PC-9 (cell line): ENCODE data around the gene SESN1. TPM values are rescaled to one million over a fixed set of nuclear protein-coding genes. Genes with fewer than 3 reads are reported as not detected.
"Not testable (repeated sequence)": the region's sequence is repeated elsewhere in the genome, so short reads cannot be mapped to it uniquely, and the experiment has no call there.

ENCODE experiments used
- BruUV-seq: library from RNA; stranded (reverse); fragments of 400-500 nt; replicated peaks from 2 replicates; lab custom pipeline; 2021; lab: Mats Ljungman, UMichigan
- CTCF ChIA-PET: fragments of 300-600 bp; sonication (Branson Sonifier 250); formaldehyde crosslinking; loops from one replicate; lab custom pipeline; 2022; ENCODE audit warnings: antibody characterized with exemption; lab: Charles Lee
- POLR2A ChIA-PET: fragments of 300-600 bp; sonication (Branson Sonifier 250); formaldehyde crosslinking; loops from one replicate; lab custom pipeline; 2022; ENCODE audit warnings: antibody characterized with exemption; ENCODE audit not compliant: unreplicated experiment; lab: Charles Lee
- DNase-seq, 2 experiments: peaks; one replicate each; pipeline versions ENCODE4 v3.0.0 to v3.0.0-alpha.2; 2015 to 2022; ENCODE audit warnings: mixed read lengths in 1 of 2
- H2AFZ ChIP-seq: fragments of 200-600 bp; sonication (generic); 2 replicates; pipeline ENCODE4 v1.8.1; 2017; ENCODE audit warnings: antibody characterized with exemption
- H3F3A ChIP-seq: fragments of 200-600 bp; sonication (generic); 2 replicates; pipeline ENCODE4 v1.8.1; 2017; ENCODE audit warnings: antibody characterized with exemption, mild to moderate bottlenecking, low read depth; ENCODE audit not compliant: insufficient read depth
- H3K27ac ChIP-seq: fragments of 200-600 bp; sonication (generic); 2 replicates; pipeline ENCODE4 v1.6.1; 2016; ENCODE audit warnings: mixed run types
- H3K27me3 ChIP-seq: fragments of 200-600 bp; sonication (generic); 2 replicates; pipeline ENCODE4 v1.6.1; 2016; ENCODE audit warnings: low read depth, mixed run types; ENCODE audit not compliant: insufficient read depth
- H3K36me3 ChIP-seq: fragments of 200-600 bp; sonication (generic); 2 replicates; pipeline ENCODE4 v1.6.1; 2016; ENCODE audit warnings: low read depth, mixed run types
- H3K4me1 ChIP-seq: fragments of 200-600 bp; sonication (generic); replicated peaks from 2 replicates; pipeline ENCODE4 v1.6.1; 2016; ENCODE audit warnings: mixed run types; ENCODE audit not compliant: insufficient read depth
- H3K4me2 ChIP-seq: fragments of 200-600 bp; sonication (generic); 2 replicates; pipeline ENCODE4 v1.6.1; 2017; ENCODE audit warnings: mixed run types
- H3K4me3 ChIP-seq: fragments of 200-600 bp; sonication (generic); 2 replicates; pipeline ENCODE4 v1.6.1; 2016; ENCODE audit warnings: mixed run types
- H3K79me2 ChIP-seq: fragments of 200-600 bp; sonication (generic); 2 replicates; pipeline ENCODE4 v1.6.1; 2017; ENCODE audit warnings: low read depth, mixed run types
- H3K9me2 ChIP-seq: fragments of 200-600 bp; sonication (generic); 2 replicates; pipeline ENCODE4 v1.8.1; 2017; ENCODE audit warnings: mild to moderate bottlenecking; ENCODE audit not compliant: insufficient read depth
- H3K9me3 ChIP-seq: fragments of 200-600 bp; sonication (generic); 2 replicates; pipeline ENCODE4 v1.8.1; 2016; ENCODE audit warnings: low read depth; ENCODE audit not compliant: insufficient read depth
- H4K20me1 ChIP-seq: fragments of 200-600 bp; sonication (generic); 2 replicates; pipeline ENCODE4 v1.8.1; 2017; ENCODE audit not compliant: insufficient read depth
- CTCF ChIP-seq: fragments of 200-600 bp; sonication (generic); conservative IDR thresholded peaks from 2 replicates; pipeline ENCODE4 v1.6.1; 2017; ENCODE audit warnings: mixed run types, antibody characterized with exemption, mild to moderate bottlenecking, moderate library complexity
- EZH2 ChIP-seq: fragments of 200-600 bp; sonication (generic); IDR thresholded peaks from 2 replicates; pipeline ENCODE4 v1.8.0; 2017; ENCODE audit warnings: antibody characterized with exemption, low read depth
- intact Hi-C: fragments of 100-400 bp; cut with micrococcal nuclease; formaldehyde crosslinking; loops from one replicate; pipeline ENCODE4 v1.10.0; 2022; ENCODE audit not compliant: unreplicated experiment
- total RNA-seq: library from RNA; stranded (reverse); gene quantifications from 2 replicates; pipeline ENCODE4 v1.2.3, GENCODE V29; 2021

SESN1 gene
- total RNA-seq, 1 experiment from 2014 or later, result 6.5 TPM

GRCh38 chr6:109117346-109118035, 22.8 kb upstream of the SESN1 start:
- H4K20me1 ChIP-seq, result no peaks in the 10 kb centered on the region
- H3K9me2 ChIP-seq, result no peaks in the 10 kb centered on the region
- H3F3A ChIP-seq, result no peaks in the 10 kb centered on the region
- H3K9me3 ChIP-seq, result no peaks in the 10 kb centered on the region
- no peak overlapping the region for H3K4me3 ChIP-seq
- H3K79me2 ChIP-seq, result no peaks in the 10 kb centered on the region; the same call in 1 of the 2 replicates
- no peaks in the 10 kb centered on the region for H3K4me1 ChIP-seq
- no peaks in the 10 kb centered on the region for H3K36me3 ChIP-seq
- ChIA-PET CTCF (interaction anchor here (0.6 kb wide), 1 partner anchor 1785 kb away, joined by 5 read pairs; no protein-coding TSS in a partner anchor), POLR2A (no interaction called here)
- intact Hi-C loops, result no loop called here
- H3K27ac ChIP-seq, result no peak overlapping the region
- no peak overlapping the region for H2AFZ ChIP-seq
- no peak for DNase-seq
- H3K27me3 ChIP-seq, result no peaks in the 10 kb centered on the region
- TF ChIP-seq CTCF (no peak), EZH2 (no peak)
- no TSS peak for BruUV-seq
- no peak overlapping the region for H3K4me2 ChIP-seq

GRCh38 chr6:109112663-109113062, 18.0 kb upstream of the SESN1 start:
- H4K20me1 ChIP-seq, intact Hi-C loops, H3F3A ChIP-seq, H3K27ac ChIP-seq, H3K4me1 ChIP-seq, DNase-seq, H3K79me2 ChIP-seq, H2AFZ ChIP-seq, POLR2A ChIA-PET, H3K9me3 ChIP-seq, CTCF ChIA-PET, H3K4me3 ChIP-seq, H3K9me2 ChIP-seq, BruUV-seq, H3K27me3 ChIP-seq, H3K36me3 ChIP-seq, H3K4me2 ChIP-seq: not testable (repeated sequence)

DNA sequence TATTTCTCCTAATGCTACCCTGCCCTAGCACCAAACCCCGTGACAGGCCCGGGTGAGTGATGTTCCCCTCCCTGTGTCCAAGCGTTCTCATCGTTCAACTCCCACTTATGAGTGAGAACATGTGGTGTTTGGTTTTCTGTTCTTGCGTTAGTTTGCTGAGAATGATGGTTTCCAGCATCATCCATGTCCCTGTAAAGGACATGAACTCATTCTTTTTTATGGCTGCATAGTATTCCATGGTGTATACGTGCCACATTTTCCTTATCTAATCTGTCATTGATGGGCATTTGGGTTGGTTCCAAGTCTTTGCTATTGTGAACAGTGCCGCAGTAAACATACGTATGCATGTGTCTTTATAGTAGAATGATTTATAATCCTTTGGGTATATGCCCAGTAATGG, 15.0 kb upstream of the SESN1 start:
- H3K79me2 ChIP-seq, POLR2A ChIA-PET, H3K4me3 ChIP-seq, H3K4me2 ChIP-seq, intact Hi-C loops, H3K27me3 ChIP-seq, H2AFZ ChIP-seq, H3K9me2 ChIP-seq, CTCF ChIA-PET, H3K9me3 ChIP-seq, BruUV-seq, H4K20me1 ChIP-seq, H3F3A ChIP-seq, H3K4me1 ChIP-seq, H3K36me3 ChIP-seq, H3K27ac ChIP-seq, DNase-seq: not testable (repeated sequence)

DNA sequence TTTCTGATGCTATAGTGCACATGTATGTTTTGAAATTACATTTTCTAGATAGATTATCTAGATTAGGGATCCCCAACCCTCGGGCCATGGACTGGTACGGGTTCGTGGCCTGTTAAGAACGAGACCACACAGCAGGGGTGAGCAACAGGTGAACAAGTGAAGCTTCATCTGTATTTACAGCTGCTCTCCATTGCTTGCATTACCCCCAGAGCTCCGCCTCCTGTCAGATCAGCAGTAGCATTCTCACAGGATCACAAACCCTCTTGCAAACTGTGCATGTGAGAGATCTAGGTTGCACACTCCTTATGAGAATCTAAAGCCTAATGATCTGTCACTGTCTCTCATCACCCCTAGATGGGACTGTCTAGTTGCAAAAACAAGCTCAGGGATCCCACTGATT, 11.0 kb upstream of the SESN1 start:
- BruUV-seq, result no TSS peak
- H3K27ac ChIP-seq, result no peak overlapping the region
- H3K4me2 ChIP-seq, result no peak overlapping the region
- no peaks in the 10 kb centered on the region for H3K36me3 ChIP-seq
- POLR2A ChIA-PET, result no interaction called here
- no peaks in the 10 kb centered on the region for H3F3A ChIP-seq
- H3K4me1 ChIP-seq, result no peaks in the 10 kb centered on the region
- no peaks in the 10 kb centered on the region for H3K27me3 ChIP-seq
- H3K4me3 ChIP-seq, result no peak overlapping the region
- H3K9me3 ChIP-seq, result no peaks in the 10 kb centered on the region
- intact Hi-C loops, result no loop called here
- CTCF ChIA-PET, result no interaction called here
- no peak overlapping the region for H2AFZ ChIP-seq
- DNase-seq, result no peak
- H4K20me1 ChIP-seq, result no peaks in the 10 kb centered on the region
- TF ChIP-seq CTCF (no peak), EZH2 (no peak)
- no peaks in the 10 kb centered on the region for H3K9me2 ChIP-seq
- H3K79me2 ChIP-seq, result no peaks in the 10 kb centered on the region
